GM12865 (cell line): ENCODE measurements around the gene DND1.
"Not testable (repeated sequence)": the region's sequence is repeated elsewhere in the genome, so short reads cannot be mapped to it uniquely, and the experiment has no call there.

Experiments
- DNase-seq: peaks from one replicate; pipeline ENCODE4 v3.0.0; 2010; ENCODE audit warnings: low read depth
- H3K4me3 ChIP-seq: 2 replicates; pipeline ENCODE4 v1.5.1; 2011; ENCODE audit warnings: mild to moderate bottlenecking, low read depth, low read length, control low read depth
- TF ChIP-seq, protein P1 (sequence below): IDR thresholded peaks from 2 replicates; pipeline ENCODE4 v1.5.1; 2011; ENCODE audit warnings: low read length, control low read depth, low read depth, inconsistent platforms; ENCODE audit not compliant: insufficient read depth; ENCODE audit errors: missing control alignments

The DND1 gene

DNA sequence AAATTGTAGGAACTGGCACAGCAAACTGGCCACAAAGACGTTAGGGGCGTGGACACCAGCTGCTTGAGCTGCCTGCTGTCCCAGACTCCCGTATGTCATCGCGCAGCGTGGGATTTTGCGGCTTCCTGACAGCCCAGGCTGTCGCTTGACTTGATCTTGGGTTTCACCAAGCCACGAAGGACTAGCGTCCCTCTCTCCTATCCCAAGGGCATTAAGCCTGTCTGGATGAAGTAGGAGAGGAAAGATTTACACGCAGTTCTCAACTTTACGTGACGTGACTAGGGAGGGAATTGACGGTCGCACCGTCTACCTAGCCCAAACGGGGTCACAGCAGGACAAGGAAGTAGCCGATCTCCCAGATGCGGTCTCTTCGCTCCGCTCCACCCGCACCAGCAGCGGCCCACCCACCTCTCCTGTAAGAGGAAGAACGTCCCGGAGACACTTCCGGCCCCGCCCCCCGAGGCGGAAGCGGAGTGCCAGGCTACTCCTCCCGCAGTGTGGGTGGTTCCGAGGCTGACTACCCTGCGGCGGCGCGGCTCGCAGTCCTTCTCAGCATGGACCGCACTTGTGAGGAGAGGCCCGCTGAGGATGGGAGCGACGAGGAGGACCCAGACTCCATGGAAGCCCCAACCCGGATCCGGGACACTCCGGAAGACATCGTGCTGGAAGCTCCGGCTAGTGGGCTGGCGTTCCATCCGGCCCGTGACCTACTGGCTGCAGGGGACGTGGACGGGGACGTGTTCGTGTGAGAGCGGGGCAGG is 8.8 kb downstream of the DND1 start, which contains the start of gene WDR55:
WDR55 (plus strand) TSS at position 546 of the 761 bp plus-strand sequence; CDS start at position 555, 9 bp downstream.
- peak within 1 kb of the TSS; percentile 82 for H3K4me3 ChIP-seq
- peak; percentile 93 for DNase-seq
- TF ChIP-seq, protein P1, sequence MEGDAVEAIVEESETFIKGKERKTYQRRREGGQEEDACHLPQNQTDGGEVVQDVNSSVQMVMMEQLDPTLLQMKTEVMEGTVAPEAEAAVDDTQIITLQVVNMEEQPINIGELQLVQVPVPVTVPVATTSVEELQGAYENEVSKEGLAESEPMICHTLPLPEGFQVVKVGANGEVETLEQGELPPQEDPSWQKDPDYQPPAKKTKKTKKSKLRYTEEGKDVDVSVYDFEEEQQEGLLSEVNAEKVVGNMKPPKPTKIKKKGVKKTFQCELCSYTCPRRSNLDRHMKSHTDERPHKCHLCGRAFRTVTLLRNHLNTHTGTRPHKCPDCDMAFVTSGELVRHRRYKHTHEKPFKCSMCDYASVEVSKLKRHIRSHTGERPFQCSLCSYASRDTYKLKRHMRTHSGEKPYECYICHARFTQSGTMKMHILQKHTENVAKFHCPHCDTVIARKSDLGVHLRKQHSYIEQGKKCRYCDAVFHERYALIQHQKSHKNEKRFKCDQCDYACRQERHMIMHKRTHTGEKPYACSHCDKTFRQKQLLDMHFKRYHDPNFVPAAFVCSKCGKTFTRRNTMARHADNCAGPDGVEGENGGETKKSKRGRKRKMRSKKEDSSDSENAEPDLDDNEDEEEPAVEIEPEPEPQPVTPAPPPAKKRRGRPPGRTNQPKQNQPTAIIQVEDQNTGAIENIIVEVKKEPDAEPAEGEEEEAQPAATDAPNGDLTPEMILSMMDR: no peak

DNA sequence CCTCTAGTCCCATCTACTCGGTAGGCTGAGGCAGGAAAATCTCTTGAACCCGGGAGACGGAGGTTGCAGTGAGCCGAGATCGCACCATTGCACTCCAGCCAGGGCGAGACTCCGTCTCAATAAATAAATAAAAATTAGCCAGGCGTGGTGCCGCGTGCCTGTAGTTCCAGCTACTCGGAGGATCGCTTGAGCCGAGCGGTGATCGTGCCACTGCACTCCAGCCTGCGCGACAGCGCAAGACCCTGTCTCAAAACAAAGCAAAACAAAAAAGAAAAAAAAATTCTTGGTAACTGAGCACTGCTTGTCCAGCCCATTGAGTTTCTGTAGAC is 9.4 kb downstream of the DND1 start:
- H3K4me3 ChIP-seq: peak overlapping the region; percentile 82
- TF ChIP-seq, protein P1: no peak
- DNase-seq: no peak

DNA sequence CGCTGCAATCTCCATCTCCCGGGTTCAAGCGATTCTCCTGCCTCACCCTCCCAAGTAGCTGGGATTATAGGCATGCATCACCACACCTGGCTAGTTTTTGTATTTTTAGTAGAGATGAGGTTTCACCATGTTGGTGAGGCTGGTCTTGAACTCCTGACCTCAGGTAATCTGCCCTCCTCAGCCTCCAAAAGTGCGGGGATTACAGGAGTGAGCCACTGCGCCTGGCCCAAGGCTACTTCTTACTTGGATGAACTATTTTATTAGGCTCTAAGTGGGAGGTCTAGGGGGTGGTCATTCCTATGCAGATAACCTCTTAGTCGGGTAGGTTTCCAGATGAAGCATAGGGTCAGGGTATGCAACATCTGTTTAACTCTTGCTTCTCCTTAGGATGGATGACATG is 13.0 kb downstream of the DND1 start:
- DNase-seq, H3K4me3 ChIP-seq: not testable (repeated sequence)

DNA sequence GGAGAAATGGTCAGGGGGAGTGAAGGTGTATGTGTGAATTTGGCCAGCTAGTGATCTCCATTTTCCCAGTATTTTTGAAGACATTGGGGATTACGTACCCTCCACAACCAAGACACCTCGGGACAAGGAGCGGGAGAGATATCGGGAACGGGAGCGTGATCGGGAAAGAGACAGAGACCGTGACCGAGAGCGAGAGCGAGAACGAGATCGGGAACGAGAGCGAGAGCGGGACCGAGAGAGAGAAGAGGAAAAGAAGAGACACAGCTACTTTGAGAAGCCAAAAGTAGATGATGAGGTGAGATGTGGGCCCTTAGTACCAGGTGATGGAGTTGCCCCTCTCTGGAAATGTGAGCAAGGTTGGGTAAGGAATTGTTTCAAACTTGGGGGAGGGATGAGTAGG is 14.5 kb downstream of the DND1 start:
- no peak for DNase-seq
- no peak overlapping the region for H3K4me3 ChIP-seq
- TF ChIP-seq, protein P1: no peak

DNA sequence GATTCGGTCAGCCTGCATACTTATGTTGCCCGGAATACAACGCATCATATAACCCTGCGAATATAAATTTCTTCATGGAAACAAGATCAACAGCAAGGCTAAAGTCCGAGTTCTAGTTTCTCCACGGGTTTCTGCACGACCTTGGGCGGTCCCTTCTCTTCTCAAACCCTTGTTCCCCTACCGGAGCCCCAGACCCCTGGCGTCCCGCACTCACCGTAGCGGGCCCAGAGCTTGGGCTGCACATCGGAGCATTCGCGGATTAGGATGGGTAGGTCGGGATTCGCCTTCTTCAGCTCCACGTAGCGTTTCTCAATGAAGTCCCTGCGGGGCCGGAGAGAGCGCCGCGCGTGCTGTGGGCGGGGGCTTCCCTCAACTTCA is 26.3 kb downstream of the DND1 start:
- no peak for DNase-seq
- TF ChIP-seq, protein P1: no peak
- peak overlapping the region; percentile 79 for H3K4me3 ChIP-seq

DNA sequence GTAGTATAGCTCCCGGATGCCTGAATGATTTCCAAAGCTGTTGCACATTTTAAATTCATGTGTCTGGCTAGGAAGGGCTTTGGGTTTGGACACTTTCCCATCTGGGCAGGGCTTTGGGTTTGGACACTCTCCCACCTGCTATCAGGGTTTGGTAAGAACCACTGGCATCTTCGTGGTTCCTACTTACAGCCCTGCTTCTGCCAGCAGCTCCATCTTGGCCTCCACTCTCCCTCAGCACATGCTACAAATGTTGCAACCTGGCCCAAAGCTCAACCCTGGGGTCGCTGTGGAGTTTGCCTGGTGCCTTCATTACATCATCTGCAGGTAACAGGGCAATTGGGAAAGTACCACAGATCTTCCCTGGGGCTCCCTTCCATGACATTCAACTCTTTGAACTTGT is 30.7 kb downstream of the DND1 start:
- H3K4me3 ChIP-seq: no peak overlapping the region
- no peak for DNase-seq
- TF ChIP-seq, protein P1: no peak

DNA sequence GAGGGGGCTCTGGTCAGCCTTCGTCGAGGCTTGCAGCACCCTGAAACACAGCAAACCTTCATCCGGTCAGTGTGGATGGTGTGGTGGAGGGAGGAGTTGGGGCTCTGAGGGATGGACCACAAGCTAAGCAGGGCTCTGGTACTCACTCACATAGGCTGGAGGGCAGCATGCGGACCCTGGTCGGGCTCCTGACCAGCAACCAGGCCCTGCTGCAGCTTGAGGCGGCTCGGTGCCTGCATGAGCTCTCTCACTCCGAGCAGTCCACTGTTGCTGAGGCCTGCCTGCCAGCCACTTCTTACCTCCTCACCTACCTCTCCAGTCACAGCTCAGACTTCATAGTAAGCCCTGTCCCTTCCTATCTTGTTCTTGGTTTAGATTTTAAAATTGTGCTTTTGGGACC is 31.7 kb downstream of the DND1 start:
- TF ChIP-seq, protein P1: no peak
- H3K4me3 ChIP-seq: no peak overlapping the region

More for the DNA sequence above, 31.7 kb downstream of the DND1 start:
- no peak for DNase-seq
